Breast epithelium (tissue), 3 donors: ENCODE measurements around the gene RTEL1.

Experiments used
- CTCF ChIP-seq, 3 donors: fragments of 450-650 bp; IDR thresholded peaks; one replicate each; pipeline ENCODE4 v1.5.1; 2016 to 2017; ENCODE audit warnings: antibody characterized with exemption in 3 of 3, mild to moderate bottlenecking in 3 of 3, moderate library complexity in 3 of 3
- POLR2A ChIP-seq: fragments of 450-650 bp; IDR thresholded peaks from one replicate; pipeline ENCODE4 v1.6.1; 2016; ENCODE audit warnings: antibody characterized with exemption, mild to moderate bottlenecking, moderate library complexity

GRCh38 chr20:63664143-63664851, 6.2 kb downstream of the RTEL1 start:
- no peak for TF ChIP-seq POLR2A
- TF ChIP-seq CTCF (IDR thresholded peaks at IDR 0.05) = no peak
